HEK293 (cell line): Measurements from ENCODE around the gene SLC16A7.

Source experiments
- CTCF ChIA-PET: fragments of 350-600 bp; formaldehyde crosslinking; extraction: SDS; loops from one replicate; lab custom pipeline; 2021; ENCODE audit warnings: antibody characterized with exemption; lab: Yijun Ruan, JAX
- POLR2A ChIA-PET: fragments of 300-600 bp; formaldehyde crosslinking; extraction: SDS; loops from one replicate; lab custom pipeline; 2020; ENCODE audit warnings: antibody characterized with exemption, inconsistent platforms; lab: Yijun Ruan, JAX
- H3K27ac ChIP-seq: fragments of 200-500 bp; sonication (Bioruptor generic); 2 replicates; pipeline ENCODE4 v1.5.1; 2014; ENCODE audit warnings: low read depth, low read length, control low read depth, inconsistent platforms; ENCODE audit errors: extremely low read depth
- H3K36me3 ChIP-seq, 2 experiments: fragments of 200-500 bp in 1 of 2; sonication (Bioruptor generic) in 1 of 2; 1 replicate in 1 of 2; 2 replicates in 1 of 2; pipeline ENCODE4 v1.5.1; 2014 to 2017; ENCODE audit warnings: inconsistent platforms in 2 of 2, low read length in 2 of 2; ENCODE audit not compliant: control insufficient read depth in 2 of 2, insufficient read depth in 1 of 2
- H3K4me1 ChIP-seq: fragments of 200-500 bp; sonication (Bioruptor generic); 2 replicates; pipeline ENCODE4 v1.5.1; 2014; ENCODE audit warnings: mild to moderate bottlenecking, low read length, inconsistent platforms; ENCODE audit not compliant: control insufficient read depth, insufficient read depth
- H3K4me3 ChIP-seq: 2 replicates; pipeline ENCODE4 v1.5.1; 2011; ENCODE audit warnings: low read depth, mild to moderate bottlenecking, control low read depth, low read length, moderate library complexity
- H3K9me3 ChIP-seq: fragments of 200-500 bp; sonication (Bioruptor generic); 2 replicates; pipeline ENCODE4 v1.5.1; 2014; ENCODE audit warnings: low read depth, low read length, inconsistent platforms; ENCODE audit not compliant: control insufficient read depth, insufficient read depth
- AEBP2 ChIP-seq: fragments of 450-650 bp; formaldehyde crosslinking; IDR thresholded peaks from 2 replicates; pipeline ENCODE4 v1.5.1; 2016; ENCODE audit warnings: missing biosample characterization, missing genetic modification characterization, borderline replicate concordance
- GLI4 ChIP-seq: fragments of 450-650 bp; formaldehyde crosslinking; IDR thresholded peaks from 2 replicates; pipeline ENCODE4 v1.5.1; 2016; ENCODE audit warnings: missing biosample characterization, missing genetic modification characterization
- HOXC10 ChIP-seq: sonication (generic); formaldehyde crosslinking; IDR thresholded peaks from 2 replicates; pipeline ENCODE4 v1.8.1; 2023; ENCODE audit warnings: mild to moderate bottlenecking, missing genetic modification reagents
- MZF1 ChIP-seq: fragments of 450-650 bp; formaldehyde crosslinking; IDR thresholded peaks from 2 replicates; pipeline ENCODE4 v1.5.1; 2017; ENCODE audit warnings: missing biosample characterization, missing genetic modification characterization, borderline replicate concordance
- PRDM4 ChIP-seq: fragments of 450-650 bp; formaldehyde crosslinking; IDR thresholded peaks from 2 replicates; pipeline ENCODE4 v1.5.1; 2017; ENCODE audit warnings: missing biosample characterization, missing genetic modification characterization
- SP2 ChIP-seq: fragments of 450-650 bp; formaldehyde crosslinking; IDR thresholded peaks from 2 replicates; pipeline ENCODE4 v1.5.1; 2016; ENCODE audit warnings: missing biosample characterization, missing genetic modification characterization
- TSHZ1 ChIP-seq: fragments of 450-650 bp; formaldehyde crosslinking; IDR thresholded peaks from 2 replicates; pipeline ENCODE4 v1.5.1; 2016; ENCODE audit warnings: missing biosample characterization, missing genetic modification characterization, borderline replicate concordance
- ZBTB20 ChIP-seq: fragments of 450-650 bp; formaldehyde crosslinking; IDR thresholded peaks from 2 replicates; pipeline ENCODE4 v1.5.1; 2016; ENCODE audit warnings: missing biosample characterization, missing genetic modification characterization
- ZBTB8A ChIP-seq: fragments of 450-650 bp; formaldehyde crosslinking; IDR thresholded peaks from 2 replicates; pipeline ENCODE4 v1.5.1; 2016; ENCODE audit warnings: missing biosample characterization, missing genetic modification characterization
- ZNF140 ChIP-seq: fragments of 450-650 bp; formaldehyde crosslinking; IDR thresholded peaks from 2 replicates; pipeline ENCODE4 v1.5.1; 2016; ENCODE audit warnings: missing biosample characterization, missing genetic modification characterization
- ZNF202 ChIP-seq: fragments of 450-650 bp; formaldehyde crosslinking; IDR thresholded peaks from 2 replicates; pipeline ENCODE4 v1.5.1; 2016; ENCODE audit warnings: missing biosample characterization, missing genetic modification characterization, borderline replicate concordance
- ZNF37A ChIP-seq: fragments of 450-650 bp; IDR thresholded peaks from 2 replicates; pipeline ENCODE4 v1.5.1; 2018; ENCODE audit warnings: missing biosample characterization, missing genetic modification characterization
- ZNF394 ChIP-seq: fragments of 450-650 bp; formaldehyde crosslinking; IDR thresholded peaks from 2 replicates; pipeline ENCODE4 v1.5.1; 2016; ENCODE audit warnings: missing biosample characterization, missing genetic modification characterization, mild to moderate bottlenecking, moderate library complexity, borderline replicate concordance
- ZNF521 ChIP-seq: fragments of 450-650 bp; formaldehyde crosslinking; IDR thresholded peaks from 2 replicates; pipeline ENCODE4 v1.5.1; 2017; ENCODE audit warnings: missing biosample characterization, mild to moderate bottlenecking, missing genetic modification characterization
- ZNF529 ChIP-seq: fragments of 450-650 bp; formaldehyde crosslinking; IDR thresholded peaks from 2 replicates; pipeline ENCODE4 v1.5.1; 2017; ENCODE audit warnings: missing genetic modification characterization, missing biosample characterization; ENCODE audit not compliant: insufficient replicate concordance
- ZNF623 ChIP-seq: fragments of 450-650 bp; formaldehyde crosslinking; IDR thresholded peaks from 2 replicates; pipeline ENCODE4 v1.5.1; 2016; ENCODE audit warnings: missing biosample characterization, missing genetic modification characterization
- ZNF624 ChIP-seq: fragments of 450-650 bp; formaldehyde crosslinking; IDR thresholded peaks from 2 replicates; pipeline ENCODE4 v1.5.1; 2017; ENCODE audit warnings: missing biosample characterization, missing genetic modification characterization
- ZNF776 ChIP-seq: fragments of 450-650 bp; formaldehyde crosslinking; IDR thresholded peaks from 2 replicates; pipeline ENCODE4 v1.5.0; 2017; ENCODE audit warnings: missing biosample characterization, missing genetic modification characterization, borderline replicate concordance
- ZNF830 ChIP-seq: fragments of 450-650 bp; IDR thresholded peaks from 2 replicates; pipeline ENCODE4 v1.5.0; 2018; ENCODE audit warnings: missing biosample characterization, missing genetic modification characterization, low read depth, mild to moderate bottlenecking, moderate library complexity
- ZSCAN30 ChIP-seq: fragments of 450-650 bp; IDR thresholded peaks from 2 replicates; pipeline ENCODE4 v1.5.1; 2018; ENCODE audit warnings: missing biosample characterization, mild to moderate bottlenecking, missing genetic modification characterization, moderate library complexity
- ZSCAN4 ChIP-seq: fragments of 450-650 bp; formaldehyde crosslinking; IDR thresholded peaks from 2 replicates; pipeline ENCODE4 v1.5.1; 2017; ENCODE audit warnings: missing biosample characterization, missing genetic modification characterization

The SLC16A7 gene

GRCh38 chr12:59780605-59781135 lies 184.8 kb downstream of the SLC16A7 start (continued):
- TF ChIP-seq AEBP2 (tag by site-specific recombination) = no peak
- no peak for TF ChIP-seq HOXC10 (CRISPR knock-in tag)

- ChIA-PET POLR2A (no interaction called here), CTCF (no interaction called here)
- H3K36me3 ChIP-seq = no peaks in the 10 kb centered on the region
- no peak overlapping the region for H3K27ac ChIP-seq
- no peaks in the 10 kb centered on the region for H3K4me1 ChIP-seq
- TF ChIP-seq ZNF37A (tag by site-specific recombination) (no peak), ZBTB20 (tag by site-specific recombination) (no peak), SP2 (no peak), TSHZ1 (no peak), ZNF202 (tag by site-specific recombination) (no peak)
- H3K9me3 ChIP-seq = no peaks in the 10 kb centered on the region
- H3K4me3 ChIP-seq = no peak overlapping the region
Observed at GRCh38 chr12:59787610-59788009, 191.8 kb downstream of the SLC16A7 start.

GRCh38 chr12:59792647-59793046 lies 196.8 kb downstream of the SLC16A7 start:
- Histone ChIP-seq H3K4me3 (no peak overlapping the region), H3K27ac (no peak overlapping the region), H3K9me3 (no peaks in the 10 kb centered on the region), H3K4me1 (no peaks in the 10 kb centered on the region), H3K36me3 (no peaks in the 10 kb centered on the region)
- ChIA-PET POLR2A (no interaction called here), CTCF (interaction anchor here (0.6 kb wide), 1 partner anchor 79 kb away, joined by 3 read pairs; no protein-coding TSS in a partner anchor)
- TF ChIP-seq AEBP2 (tag by site-specific recombination) = no peak
- TF ChIP-seq ZSCAN4 (tag by site-specific recombination) = no peak
- no peak for TF ChIP-seq ZNF140
- TF ChIP-seq ZNF529 (tag by site-specific recombination) = no peak
- TF ChIP-seq ZNF521 (tag by site-specific recombination) = no peak
- TF ChIP-seq ZSCAN30 (tag by site-specific recombination) = no peak
- TF ChIP-seq GLI4 (tag by site-specific recombination) = no peak
- no peak for TF ChIP-seq PRDM4 (tag by site-specific recombination)
- no peak for TF ChIP-seq ZNF830 (tag by site-specific recombination)
- TF ChIP-seq ZNF394 = no peak
- no peak for TF ChIP-seq ZNF776
- no peak for TF ChIP-seq ZNF623
- no peak for TF ChIP-seq MZF1
- no peak for TF ChIP-seq ZNF624 (tag by site-specific recombination)
- TF ChIP-seq ZBTB8A (tag by site-specific recombination) = no peak
